ENCODE measurements around the gene WFS1. TPM values are rescaled to one million over a fixed set of nuclear protein-coding genes. Genes with fewer than 3 reads are reported as not detected.

The WFS1 gene
- total and polyA plus RNA-seq, 2 of the 13 experiments (the other 11 are each of a cell fraction or from before 2014, with no cell fraction given), result 39.1 to 42.2 TPM

DNA sequence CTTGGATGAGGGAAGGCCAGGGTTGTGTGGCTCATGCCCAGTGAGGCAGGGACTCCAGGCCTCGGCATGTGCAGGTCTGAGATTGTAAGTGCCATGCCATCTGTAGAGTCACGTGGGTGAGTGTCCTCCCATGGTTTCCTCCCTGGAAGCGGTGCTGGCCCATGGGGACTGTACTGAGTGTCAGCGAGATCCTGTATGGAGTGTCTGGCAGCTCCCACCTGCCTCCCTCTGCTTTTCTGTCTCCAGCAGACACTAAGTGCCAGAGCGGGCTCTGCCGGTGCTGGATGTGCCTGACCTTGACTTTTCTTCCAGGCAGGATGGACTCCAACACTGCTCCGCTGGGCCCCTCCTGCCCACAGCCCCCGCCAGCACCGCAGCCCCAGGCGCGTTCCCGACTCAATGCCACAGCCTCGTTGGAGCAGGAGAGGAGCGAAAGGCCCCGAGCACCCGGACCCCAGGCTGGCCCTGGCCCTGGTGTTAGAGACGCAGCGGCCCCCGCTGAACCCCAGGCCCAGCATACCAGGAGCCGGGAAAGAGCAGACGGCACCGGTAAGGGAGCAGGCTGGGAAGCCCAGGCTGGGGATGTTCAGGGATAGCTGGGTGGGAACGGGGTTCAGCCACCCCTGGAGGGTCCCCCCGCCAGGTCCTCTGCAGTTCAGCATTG lies 7.6 kb downstream of the WFS1 start (continued):
- no peak for TF ChIP-seq NFAT5 (CRISPR knock-in tag; IDR thresholded peaks at IDR 0.05)
- TF ChIP-seq TIGD3 (CRISPR knock-in tag; IDR thresholded peaks at IDR 0.05; ENCODE audit: borderline replicate concordance), result no peak
- TF ChIP-seq FOXC1 (CRISPR knock-in tag; IDR thresholded peaks at IDR 0.05; ENCODE audit: borderline replicate concordance), result no peak; the same call in 1 of the 2 replicates
- TF ChIP-seq ZNF710 (CRISPR knock-in tag; IDR thresholded peaks at IDR 0.05; ENCODE audit: borderline replicate concordance), result no peak
- TF ChIP-seq EHMT2 (IDR thresholded peaks at IDR 0.05; ENCODE audit: borderline replicate concordance, low read depth, low read length), result no peak
- no peak for TF ChIP-seq SALL2 (CRISPR knock-in tag; IDR thresholded peaks at IDR 0.05)
- TF ChIP-seq ZNF121 (CRISPR knock-in tag; IDR thresholded peaks at IDR 0.05), result no peak
- TF ChIP-seq KLF13 (CRISPR knock-in tag; IDR thresholded peaks at IDR 0.05), result no peak
- peak; percentile 37; the same call in 1 of the 2 replicates for TF ChIP-seq BCL6 (CRISPR knock-in tag; IDR thresholded peaks at IDR 0.05)
- peak; percentile 58 for TF ChIP-seq RBFOX2 (IDR thresholded peaks at IDR 0.05; ENCODE audit: low read depth, low read length)
- TF ChIP-seq, protein P1, sequence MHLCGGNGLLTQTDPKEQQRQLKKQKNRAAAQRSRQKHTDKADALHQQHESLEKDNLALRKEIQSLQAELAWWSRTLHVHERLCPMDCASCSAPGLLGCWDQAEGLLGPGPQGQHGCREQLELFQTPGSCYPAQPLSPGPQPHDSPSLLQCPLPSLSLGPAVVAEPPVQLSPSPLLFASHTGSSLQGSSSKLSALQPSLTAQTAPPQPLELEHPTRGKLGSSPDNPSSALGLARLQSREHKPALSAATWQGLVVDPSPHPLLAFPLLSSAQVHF (CRISPR knock-in tag; IDR thresholded peaks at IDR 0.05), result no peak
- no peak for TF ChIP-seq ZC3H13 (CRISPR knock-in tag; IDR thresholded peaks at IDR 0.05)
- no peak; the same call in 1 of the 2 replicates for TF ChIP-seq E2F1 (CRISPR knock-in tag; IDR thresholded peaks at IDR 0.05)
- TF ChIP-seq, protein P2, sequence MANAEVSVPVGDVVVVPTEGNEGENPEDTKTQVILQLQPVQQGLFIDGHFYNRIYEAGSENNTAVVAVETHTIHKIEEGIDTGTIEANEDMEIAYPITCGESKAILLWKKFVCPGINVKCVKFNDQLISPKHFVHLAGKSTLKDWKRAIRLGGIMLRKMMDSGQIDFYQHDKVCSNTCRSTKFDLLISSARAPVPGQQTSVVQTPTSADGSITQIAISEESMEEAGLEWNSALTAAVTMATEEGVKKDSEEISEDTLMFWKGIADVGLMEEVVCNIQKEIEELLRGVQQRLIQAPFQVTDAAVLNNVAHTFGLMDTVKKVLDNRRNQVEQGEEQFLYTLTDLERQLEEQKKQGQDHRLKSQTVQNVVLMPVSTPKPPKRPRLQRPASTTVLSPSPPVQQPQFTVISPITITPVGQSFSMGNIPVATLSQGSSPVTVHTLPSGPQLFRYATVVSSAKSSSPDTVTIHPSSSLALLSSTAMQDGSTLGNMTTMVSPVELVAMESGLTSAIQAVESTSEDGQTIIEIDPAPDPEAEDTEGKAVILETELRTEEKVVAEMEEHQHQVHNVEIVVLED (CRISPR knock-in tag; IDR thresholded peaks at IDR 0.05; ENCODE audit: borderline replicate concordance), result no peak
- TF ChIP-seq ZNF563 (CRISPR knock-in tag; IDR thresholded peaks at IDR 0.05), result no peak
- no peak for TF ChIP-seq MAFK (conservative IDR thresholded peaks at IDR 0.05 in 1 of 2, IDR thresholded peaks at IDR 0.05 in 1 of 2; ENCODE audit: low read length in 2 of 2)
